GM12892 (cell line): ENCODE data around the gene ORAI3.

Source experiments
- POLR2A ChIP-seq: IDR thresholded peaks from 2 replicates; pipeline ENCODE4 v1.6.1; 2011; ENCODE audit warnings: low read depth, low read length, control low read depth
- POLR2AphosphoS5 ChIP-seq: IDR thresholded peaks from 2 replicates; pipeline ENCODE4 v1.6.1; 2011; ENCODE audit warnings: low read depth, low read length, control low read depth
- TAF1 ChIP-seq: IDR thresholded peaks from 2 replicates; pipeline ENCODE4 v1.6.1; 2011; ENCODE audit warnings: low read depth, mild to moderate bottlenecking, control low read depth, low read length, borderline replicate concordance

DNA sequence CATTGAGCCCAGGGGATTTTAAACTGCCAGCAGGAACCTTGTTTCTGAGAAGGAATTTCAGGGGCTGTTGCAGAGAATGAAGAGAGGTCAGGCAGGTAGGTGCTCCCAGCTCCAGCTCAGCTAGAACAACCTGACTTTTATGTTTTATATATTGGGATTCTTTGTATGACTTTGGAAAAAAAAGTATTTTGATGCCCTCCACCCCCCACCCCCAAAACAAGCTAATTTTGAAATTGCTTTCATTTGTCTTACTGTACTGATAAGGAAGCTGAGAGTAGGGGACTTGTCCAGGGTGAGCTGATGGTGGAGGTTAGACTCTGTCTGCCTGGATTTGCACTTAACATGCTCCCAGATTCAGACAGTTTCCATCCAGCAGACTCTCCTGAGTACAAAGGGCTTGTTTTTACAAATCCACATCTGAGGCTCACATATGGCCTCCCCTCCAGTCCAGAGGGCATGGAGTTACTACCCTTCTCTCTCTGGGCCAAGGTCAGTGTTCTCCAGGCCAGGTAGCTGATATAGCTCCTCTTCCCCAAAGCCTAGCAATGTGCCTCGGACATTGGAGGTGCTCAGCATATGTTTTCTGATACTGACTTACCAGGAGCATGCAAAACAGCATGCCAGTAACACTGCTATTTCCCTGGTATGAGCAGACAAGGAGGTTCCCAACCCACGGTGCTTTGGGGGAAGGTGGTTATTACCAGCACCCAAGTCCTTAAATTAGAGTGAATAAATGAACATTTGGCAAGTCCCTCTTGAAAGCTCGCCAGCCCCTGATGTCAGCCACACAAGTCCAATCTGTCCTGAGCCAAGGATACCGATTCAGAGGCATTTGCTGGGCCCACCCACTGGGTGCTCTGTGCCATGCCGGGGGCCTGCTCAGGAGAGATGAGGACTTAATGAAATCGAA, 50.2 kb downstream of the ORAI3 start:
- TF ChIP-seq POLR2AphosphoS5 (no peak), POLR2A (no peak), TAF1 (no peak)
